ENCODE measurements around the gene TAF12. TPM values are rescaled to one million over a fixed set of nuclear protein-coding genes. Genes with fewer than 3 reads are reported as not detected.

TAF12 gene, protein sequence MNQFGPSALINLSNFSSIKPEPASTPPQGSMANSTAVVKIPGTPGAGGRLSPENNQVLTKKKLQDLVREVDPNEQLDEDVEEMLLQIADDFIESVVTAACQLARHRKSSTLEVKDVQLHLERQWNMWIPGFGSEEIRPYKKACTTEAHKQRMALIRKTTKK
- total RNA-seq = 31.1 and 46.9 TPM in 2 replicates

DNA sequence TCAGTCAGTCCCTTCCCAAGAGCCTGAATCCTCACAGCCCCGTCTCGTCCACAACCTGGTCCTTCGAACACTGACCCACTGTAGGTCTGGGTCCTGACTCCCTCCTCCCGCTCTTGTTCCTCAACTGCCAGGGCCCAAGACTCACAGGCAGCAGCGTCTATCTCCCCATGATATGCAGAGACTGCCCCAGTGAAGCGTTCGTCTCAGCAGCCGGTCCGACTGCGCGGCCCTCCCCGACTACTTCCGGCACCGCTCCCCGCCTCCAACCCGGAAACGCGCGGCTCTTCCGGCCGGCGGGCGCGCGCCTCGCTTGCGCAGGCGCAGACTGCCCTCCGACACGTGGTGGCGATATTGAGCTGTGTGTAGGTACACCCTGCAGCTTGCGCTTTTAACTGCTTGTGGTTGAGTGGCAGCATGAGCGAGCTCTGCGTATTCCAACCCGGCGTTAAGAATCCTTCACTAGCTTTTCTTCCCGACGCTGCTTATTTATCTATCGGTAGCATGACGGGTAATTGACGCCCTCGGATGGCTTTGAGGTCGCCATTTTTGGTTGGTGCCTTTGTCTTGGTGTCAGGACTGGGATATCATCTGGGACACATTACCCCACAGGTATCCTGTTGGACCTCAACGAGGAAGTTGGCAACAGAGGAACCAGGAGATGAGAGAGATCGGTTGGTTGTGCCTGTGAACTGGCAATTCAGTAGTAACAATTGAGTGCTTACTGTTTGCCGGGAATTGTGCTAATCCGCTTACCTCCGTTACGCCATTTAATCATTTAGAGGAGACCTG lies at the start of gene TAF12:
TAF12 (minus strand) TSS at position 221 of the 789 bp plus-strand sequence. CDS start 20,986 bp downstream, outside the sequence.

DNA sequence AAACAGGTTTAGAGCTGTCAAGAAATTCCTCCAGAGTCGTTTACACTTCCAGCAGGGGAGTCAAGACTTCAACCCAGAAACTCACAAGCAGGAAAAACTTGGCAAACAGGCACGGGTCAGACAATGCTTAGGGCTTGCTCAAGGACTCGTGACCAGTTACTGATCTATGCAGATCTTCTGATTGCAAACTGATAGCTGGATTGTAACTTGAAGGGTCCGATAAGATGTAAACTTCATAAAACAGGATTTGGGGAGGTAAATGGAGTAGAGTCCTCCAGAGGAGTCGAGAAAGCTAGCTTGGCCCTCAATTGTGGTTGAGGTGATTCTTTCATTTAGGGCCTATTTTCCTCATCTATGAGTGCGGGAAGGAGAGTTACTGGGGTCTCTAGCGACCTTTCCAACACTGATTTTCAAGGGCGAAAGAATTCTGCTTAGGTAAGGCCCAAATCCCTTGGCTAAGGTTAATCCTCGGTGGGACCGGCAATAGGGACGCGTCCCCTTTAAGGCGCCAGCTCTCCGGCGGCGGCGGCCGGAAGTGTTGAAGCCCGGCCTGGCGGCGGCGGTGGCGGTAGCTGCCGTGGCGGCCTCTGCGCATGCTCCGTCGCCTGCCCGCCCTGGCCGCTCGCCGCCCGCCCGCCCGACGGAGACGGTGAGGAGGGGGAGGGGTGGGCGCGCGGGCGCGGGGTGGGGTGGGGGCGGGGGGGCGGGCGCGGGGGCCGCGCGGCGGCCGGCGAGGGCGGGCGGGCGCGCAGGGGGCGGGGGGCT lies 25.5 kb upstream of the TAF12 start, which contains the start of gene GMEB1:
GMEB1 (plus strand) TSS at position 594 of the 765 bp plus-strand sequence. CDS start 14,829 bp downstream, outside the sequence.

DNA sequence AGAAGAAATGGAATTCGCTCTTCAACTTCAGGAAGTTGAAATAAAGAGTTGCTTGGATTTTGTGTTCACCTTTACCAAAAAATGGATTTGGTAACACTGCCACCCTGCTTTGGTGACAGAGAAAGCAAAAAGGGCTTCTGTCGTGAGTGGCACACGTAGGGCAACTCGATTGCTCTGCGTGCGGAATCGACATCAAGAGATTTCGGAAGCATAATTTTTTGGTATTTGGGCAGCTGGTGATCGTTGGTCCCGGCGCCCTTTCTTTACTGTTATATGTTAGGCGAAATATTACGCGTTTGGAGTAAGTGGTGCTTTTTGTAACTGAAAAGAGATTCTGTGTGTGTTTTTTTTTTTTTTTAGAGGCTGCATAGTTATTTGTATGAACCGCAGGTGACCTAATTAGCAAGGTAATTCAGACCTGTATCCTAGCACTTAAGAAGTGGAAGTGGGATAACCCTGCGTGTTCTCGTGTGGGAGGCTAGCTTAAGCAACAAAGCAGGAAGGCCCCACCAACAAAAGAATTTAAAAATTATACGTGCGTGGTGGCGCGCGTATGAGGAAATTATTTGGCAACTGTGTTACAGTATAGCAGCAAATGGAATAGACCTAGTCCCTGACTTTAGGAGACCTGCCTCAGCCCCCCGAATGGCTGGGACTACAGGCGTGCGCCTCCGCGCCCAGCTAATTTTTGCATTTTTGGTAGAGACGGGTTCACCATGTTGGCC lies 5.8 kb upstream of the TAF12 start, which contains the start of gene RNU11:
RNU11 (plus strand) TSS at position 127 of the 725 bp plus-strand sequence.

DNA sequence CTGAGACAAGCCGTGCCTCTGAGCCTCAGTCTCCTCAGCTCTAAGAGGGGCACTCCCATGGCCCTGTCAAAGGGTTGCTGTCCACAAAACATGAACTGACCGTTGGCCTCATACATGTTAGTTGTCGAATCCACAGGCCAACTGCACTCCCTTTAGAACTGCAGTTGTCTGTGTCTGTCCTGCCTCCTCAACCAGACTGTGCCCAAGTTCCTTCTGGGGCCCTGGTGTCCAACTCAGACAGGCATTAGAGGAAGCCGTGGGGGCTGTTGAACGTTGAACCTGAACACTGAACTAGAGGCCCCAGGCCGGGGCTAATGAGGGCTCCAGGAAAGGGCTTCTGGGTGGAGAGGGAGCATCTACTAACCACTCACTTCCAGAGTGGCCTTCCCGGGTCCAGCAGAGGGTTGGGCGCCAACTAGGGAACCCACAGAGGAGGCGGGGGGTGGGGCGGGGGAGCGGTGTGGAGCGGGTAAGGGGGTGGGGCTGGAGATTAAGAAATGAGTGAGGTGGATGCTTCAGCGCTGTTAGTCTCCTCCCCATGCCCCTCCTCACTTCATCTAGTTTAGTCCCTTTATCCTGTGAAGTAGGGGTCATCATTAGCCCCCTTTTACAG lies 51.1 kb downstream of the TAF12 start, which contains the start of gene RAB42:
RAB42 (plus strand) TSS at position 558 of the 613 bp plus-strand sequence. CDS start 247 bp downstream, outside the sequence.

Other genes with a start within 250 kb of the TAF12 start
- 88.4 and 147 TPM in 2 replicates for gene RCC1, start 137.0 kb downstream of the TAF12 start, total RNA-seq
- gene TRNAU1AP, start 90.0 kb downstream of the TAF12 start, total RNA-seq = 14.9 and 21.4 TPM in 2 replicates
- gene RAB42, start 50.8 kb downstream of the TAF12 start, total RNA-seq = 0.21 and 30.6 TPM in 2 replicates
- gene RNU11, start 5.5 kb upstream of the TAF12 start, total RNA-seq = not detected in 2 replicates
- gene GMEB1, start 25.7 kb upstream of the TAF12 start, total RNA-seq = 10.4 and 12.3 TPM in 2 replicates
- 55.8 and 56.4 TPM in 2 replicates for gene YTHDF2, start 93.9 kb upstream of the TAF12 start, total RNA-seq
- gene OPRD1, start 169.1 kb upstream of the TAF12 start, total RNA-seq = under 0.01 TPM in 1 of 2 replicates, not detected in the other